ENCODE measurements around the gene PJA1.

DNA sequence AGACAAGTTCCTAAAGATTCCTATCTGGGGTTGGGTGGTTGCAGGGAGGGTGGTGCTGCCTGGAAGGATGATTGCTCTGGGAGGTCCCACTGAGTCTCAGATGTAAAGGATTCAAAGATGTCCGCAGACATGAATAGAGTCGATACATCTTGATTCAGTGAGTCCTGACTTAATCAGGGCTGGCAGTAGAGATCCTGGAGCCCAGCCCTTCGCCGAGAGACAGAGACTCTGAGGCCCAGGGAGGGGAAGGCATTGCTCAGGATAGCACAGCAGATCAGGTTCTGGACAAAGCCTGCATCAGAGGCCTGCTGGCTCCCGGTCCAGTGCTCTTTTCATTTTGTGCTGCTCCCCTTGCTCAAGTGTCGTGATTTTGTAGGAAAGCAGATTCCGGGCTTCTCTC lies 21.7 kb downstream of the PJA1 start:
- TF ChIP-seq NFYB (CRISPR knock-in tag; conservative IDR thresholded peaks at IDR 0.05; ENCODE audit: low read depth) (no peak), FOXJ3 (CRISPR knock-in tag; IDR thresholded peaks at IDR 0.05; ENCODE audit: borderline replicate concordance) (no peak)

Measured in WTC11 (cell line).